NCI-H82 (cell line): ENCODE data around the gene AHSP.
"Not testable (repeated sequence)": the region's sequence is repeated elsewhere in the genome, so short reads cannot be mapped to it uniquely, and the experiment has no call there.

ENCODE experiments used
- DNase-seq: peaks from one replicate; lab custom pipeline; 2025; lab: John Stamatoyannopoulos, UW

AHSP gene

DNA sequence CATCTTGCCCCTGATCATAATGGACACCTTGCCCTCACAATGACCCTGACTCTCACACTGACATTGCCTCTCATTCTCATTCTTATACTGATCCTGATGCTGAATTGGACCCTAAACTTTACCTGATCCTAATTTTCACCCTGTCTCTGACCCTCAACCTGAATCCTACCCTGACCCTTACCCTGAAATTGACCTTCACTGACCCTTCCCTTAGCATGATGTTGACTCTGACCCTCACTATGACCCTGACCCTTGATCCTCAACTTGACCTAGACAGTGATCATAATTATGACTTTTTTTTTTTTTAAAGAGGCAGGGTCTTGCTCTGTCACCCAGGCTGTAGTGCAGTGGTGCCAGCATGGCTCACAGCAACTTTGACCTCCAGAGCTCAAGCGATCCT lies 3.4 kb downstream of the AHSP start:
- DNase-seq, result no peak

DNA sequence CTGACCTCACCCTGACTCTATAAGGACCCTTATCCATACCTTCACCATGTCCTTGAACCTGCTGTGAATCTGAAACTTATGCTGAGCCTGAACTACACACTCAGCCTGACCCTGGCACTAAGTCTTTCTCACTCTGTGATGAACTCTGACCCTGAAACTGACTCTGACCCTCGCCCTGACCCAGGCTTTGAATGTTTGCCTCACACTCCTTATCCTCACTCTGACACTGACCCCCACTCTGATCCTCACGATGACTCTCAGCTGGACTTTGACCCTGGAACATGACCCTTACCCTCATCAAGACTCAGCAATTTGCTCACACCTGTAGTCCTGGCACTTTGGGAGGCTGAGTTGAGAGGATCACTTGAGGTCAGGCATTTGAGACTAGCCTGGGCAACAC lies 4.4 kb downstream of the AHSP start:
- no peak for DNase-seq

DNA sequence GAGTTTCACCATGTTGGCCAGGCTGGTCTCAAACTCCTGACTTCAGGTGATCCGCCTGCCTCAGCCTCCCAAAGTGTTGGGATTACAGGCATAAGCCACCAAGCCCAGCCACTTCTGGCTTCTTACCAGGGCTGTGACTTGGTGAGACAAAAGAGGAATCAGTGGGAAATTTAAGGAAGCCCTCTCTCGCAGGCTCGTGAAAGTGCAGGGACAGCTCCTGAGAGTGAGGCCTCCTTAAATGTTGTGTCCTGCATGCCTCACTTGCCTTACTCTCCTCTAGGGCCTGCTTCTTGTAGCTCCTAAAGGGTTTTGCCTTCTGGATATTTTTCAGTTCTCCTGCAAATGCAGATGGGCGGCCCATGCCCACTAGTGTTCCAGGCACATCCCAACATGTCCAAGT lies 5.2 kb downstream of the AHSP start:
- no peak for DNase-seq

DNA sequence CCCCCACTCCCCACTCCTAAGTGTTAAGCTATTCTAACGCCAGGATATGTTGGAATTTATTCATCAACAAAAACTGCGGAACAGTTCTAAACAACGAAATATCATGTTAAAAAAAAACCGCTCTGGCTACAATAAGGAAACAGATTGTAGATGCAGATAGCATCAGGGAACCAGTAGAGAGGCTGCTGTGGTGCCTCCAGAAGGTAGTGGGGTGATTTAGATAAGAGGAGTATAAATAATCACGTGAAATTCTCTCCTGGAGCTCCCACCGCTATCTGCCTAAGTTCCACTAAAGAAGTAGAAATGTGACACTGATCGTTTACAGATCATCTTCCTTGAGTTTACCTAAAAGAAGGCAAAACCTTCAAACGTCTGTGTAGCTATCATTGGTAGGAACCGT lies 8.0 kb downstream of the AHSP start:
- no peak for DNase-seq

DNA sequence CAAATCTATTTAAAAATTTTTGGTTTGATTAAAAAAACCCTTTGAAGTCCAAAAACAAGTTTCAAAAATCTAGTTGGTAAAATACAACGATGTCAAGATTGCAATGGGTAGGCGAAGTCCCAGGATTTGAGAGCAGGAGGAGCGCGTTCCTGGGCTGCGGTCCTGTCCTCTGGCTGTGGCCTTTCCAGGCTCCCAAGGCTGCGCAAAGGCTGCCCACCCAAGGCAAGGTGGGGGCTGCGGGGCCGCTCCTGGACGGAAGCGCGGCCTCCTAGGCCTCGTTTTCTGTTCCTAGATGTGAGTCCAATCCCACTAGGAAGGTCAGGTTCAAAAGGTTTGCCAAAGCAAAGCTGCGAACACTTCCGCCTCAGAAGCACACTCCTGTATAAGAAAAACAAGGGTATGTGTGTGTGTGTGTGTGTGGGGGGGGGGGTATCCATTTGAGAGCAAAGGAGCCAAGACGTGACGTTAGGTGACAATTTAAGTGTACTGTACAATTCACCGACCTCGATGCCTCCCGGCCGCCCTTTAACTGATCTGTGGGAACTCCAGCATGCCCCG lies 9.2 kb downstream of the AHSP start:
- DNase-seq, result no peak

DNA sequence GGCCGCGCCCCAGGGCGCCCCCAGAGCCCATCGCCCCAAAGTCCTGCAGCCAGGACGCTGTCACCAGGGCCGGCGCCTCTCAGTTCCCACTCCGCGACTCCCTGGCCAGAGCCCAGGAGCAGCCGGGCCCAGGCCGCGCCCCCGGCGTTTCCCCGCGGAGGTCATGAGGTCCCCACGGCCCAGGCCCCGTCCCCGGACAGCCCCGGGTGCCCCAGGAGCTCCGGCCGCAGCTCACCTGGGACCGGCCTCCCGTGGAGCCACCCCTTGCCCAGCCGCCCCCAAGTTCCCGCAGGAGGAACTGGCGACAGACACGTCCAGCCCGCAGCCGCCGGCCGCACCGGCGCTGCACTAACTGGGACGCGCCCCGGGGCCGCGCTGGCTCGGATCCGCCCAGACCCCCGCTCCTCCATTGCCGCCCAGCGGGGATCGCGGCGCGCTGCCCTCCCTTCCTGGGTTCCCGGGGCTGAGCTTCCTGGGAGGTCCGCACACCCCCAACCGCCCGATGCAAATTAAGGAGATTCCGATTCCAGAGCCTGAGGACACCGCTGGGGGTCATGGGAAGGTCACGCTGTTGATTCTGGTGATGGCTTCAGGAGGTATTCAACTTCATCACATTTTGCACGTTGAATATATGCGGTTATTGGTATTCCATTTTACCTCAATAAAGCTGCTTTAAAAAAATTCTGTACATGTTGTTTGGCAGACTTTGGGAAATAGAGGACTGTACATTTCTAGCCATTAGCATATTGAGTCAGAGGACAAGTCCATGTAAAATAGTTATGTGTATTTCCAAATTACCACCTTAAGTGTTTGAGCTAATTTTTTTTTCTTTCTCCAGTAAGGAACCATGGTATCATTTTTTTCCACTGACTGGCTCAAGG lies 9.9 kb downstream of the AHSP start:
- DNase-seq, result no peak

DNA sequence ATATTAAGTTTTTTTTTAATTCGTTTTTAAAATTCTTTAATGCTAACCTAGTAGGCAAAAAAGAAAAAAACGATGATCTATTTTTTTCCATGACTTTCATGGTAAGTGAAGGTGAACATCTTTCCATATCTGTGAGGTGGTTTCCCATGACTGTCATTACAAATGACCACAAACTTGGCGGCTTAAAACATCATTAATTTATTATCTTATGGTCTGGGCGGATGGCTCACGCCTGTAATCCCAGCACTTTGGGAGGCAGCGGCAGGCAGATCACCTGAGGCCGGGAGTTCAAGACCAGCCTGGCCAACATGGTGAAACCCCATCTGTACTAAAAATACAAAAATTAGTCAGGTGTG lies 10.5 kb downstream of the AHSP start:
- not testable (repeated sequence) for DNase-seq

DNA sequence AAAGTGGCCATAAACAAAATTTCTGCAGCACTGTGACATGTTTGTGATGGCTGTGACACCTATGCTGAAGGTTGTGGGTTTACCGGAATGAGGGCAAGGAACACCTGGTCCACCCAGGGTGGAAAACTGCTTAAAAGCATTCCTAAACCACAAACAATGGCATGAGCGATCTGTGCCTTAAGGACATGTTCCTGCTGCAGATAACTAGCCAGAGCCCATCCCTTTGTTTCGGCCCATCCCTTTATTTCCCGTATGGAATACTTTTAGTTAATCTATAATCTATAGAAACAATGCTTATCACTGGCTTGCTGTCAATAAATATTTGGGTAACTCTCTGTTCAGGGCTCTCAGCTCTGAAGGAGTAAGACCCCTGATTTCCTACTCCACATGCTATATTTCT lies 12.1 kb downstream of the AHSP start:
- DNase-seq, result not testable (repeated sequence)

DNA sequence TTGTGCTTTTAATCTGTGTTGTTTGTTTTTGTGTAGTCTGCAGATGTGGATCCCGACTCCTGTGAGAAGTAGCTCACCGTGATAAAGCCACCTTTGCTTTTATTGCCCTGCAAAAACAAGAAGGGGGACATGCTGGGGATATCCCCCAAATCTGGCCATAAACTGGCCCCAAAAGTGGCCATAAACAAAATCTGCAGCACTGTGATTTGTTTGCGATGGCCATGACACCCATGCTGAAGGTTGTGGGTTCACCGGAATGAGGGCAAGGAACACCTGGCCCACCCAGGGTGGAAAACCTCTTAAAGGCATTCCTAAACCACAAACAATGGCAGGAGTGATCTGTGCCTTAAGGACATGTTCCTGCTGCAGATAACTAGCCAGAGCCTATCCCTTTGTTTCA lies 15.1 kb downstream of the AHSP start:
- no peak for DNase-seq

DNA sequence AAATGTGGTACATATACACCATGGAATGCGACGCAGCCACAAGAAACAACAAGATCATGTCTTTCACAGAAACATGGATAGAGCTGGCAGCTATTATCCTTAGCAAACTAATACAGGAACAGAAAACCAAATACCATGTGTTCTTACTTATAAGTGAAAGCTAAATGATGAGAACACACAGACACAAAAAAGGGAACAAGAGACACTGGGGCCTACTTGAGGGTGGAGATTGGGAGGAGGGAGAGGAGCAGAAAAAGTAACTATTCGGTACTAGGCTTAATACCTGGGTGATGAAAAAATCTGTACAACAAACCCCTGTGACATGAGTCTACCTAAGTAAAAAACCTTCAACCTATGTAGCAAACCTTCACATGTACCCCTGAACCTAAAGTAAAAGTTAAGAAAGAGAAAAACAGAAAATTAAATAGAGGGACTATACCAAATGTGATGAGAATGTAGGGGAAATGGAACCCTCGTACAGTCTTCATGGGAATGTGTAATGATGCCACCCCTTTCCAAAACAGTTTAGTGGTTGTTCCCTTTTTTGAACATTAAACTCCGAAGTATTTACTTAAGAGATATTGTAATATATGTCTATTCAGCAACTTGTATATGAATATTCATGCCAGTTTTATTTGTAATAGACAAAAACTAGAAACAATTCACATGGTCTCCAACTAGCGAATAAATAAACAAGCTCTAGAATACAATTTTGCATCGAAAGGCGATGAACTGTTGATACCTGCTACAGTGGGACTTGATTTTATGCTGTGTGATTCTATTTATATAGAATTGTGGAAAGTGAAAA lies 33.9 kb downstream of the AHSP start:
- no peak for DNase-seq

DNA sequence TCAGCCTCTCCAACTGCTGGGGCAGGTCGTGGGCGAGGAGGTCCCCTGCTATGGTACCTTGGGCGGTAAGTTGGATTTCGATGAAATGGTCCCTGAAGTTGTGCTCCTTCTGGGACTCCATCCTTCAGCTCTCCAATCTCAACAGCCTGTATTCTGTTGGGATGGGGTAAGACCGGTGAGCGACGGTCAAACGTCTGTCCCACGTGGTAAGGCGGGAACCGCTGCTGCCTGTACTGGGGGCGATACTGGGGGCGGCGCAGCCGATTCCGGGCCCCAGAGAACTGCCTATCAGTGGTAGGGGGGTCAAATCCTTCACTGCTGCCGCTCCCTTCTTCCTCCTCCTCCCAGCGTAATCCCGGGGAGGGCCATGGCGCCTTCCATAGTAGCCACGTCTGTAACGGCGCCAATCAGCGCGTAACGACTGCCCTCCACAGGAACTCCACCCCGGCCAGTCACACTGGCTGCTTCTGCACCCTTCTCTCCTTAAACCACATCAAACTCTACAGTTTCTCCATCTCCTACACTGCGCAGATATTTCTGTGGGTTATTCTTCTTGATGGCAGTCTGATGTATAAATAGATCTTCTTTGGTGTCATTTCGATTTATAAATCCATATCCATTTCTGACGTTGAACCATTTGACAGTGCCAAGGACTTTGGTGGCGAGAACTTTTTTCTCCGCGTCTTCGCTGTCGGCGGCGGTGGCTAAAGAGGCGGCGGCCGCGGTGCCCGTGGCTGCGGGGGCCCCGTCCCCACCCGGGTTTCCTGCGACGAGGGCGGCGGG lies 41.1 kb downstream of the AHSP start:
- DNase-seq, result peak; percentile 33

DNA sequence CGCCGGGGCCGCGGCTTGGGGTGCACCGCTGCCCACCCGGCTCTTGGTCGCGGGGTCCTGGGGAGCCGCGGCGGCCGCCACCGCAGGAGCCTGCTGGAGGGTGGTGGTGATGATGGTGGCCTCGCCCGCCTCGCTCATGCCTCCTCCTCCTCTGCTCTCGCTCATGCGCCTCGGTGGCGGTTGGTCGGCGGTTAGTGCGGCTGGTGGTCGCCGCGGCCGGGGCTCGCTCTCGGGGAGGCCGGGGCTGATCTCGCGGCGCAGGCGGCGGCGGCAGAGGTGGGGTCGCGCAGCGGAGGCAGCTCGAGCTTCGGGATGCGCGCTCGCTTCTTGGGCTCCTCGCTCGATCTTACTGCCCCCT lies 41.6 kb downstream of the AHSP start:
- DNase-seq, result no peak

DNA sequence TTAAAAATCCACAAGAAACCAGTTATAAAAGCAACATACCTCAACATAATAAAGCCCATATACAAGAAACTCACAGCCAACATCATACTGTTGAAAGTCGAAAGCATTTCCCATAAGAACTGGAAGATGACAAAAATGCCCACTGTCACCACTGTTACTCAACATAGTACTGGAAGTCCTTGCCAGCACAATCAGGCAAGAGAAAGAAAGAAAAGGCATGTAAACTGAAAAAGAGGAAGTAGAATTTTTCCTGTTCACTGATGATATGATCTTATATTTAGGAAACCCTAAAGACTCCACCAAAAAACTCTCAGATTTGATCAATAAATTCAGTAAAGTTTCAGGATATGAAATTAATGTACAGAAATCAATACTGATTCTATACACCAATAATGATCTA lies 45.1 kb downstream of the AHSP start:
- no peak for DNase-seq

DNA sequence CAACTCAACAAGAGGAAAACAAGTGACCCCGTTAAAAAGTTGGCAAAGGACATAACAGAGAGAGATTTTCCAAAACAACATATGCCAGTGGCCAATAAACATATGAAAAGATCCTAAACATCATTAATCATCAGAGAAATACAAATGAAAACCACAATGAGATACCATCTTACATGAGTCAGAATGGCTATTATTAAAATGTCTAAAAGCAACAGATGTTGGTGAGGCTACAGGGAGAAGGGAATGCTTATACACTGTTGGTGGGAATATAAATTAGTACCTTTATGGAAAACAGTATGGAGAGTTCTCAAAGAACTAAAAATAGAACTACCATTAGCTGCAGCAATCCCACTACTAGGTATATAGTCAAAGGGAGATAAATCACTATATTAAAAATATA lies 46.5 kb downstream of the AHSP start:
- not testable (repeated sequence) for DNase-seq

DNA sequence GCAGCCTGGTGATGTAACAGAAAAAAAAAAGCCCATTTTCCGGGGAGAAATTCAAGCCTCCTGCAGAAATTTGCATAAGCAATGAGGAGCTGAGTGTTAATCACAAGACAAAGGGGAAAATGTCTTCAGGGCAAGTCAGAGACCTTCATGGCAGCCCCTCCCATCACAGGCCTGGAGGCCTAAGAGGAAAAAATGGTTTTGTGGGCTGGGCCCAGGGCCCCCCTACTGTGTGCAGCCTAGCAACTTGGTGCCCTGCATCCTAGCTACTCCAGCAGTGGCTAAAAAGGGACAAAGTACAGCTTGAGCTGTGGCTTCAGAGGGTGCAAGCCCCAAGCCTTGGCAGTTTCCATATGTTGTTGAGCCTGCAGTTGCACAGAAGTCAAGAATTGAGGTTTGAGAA lies 49.7 kb downstream of the AHSP start:
- DNase-seq, result no peak
